Kidney epithelial cell (primary cell): Measurements from ENCODE around the gene SUMF1. TPM values are rescaled to one million over a fixed set of nuclear protein-coding genes. Genes with fewer than 3 reads are reported as not detected.

ENCODE experiments used
- DNase-seq: peaks from one replicate; pipeline ENCODE4 v3.0.0-alpha.2; 2010; ENCODE audit warnings: low read depth
- H3K27me3 ChIP-seq: 2 replicates; pipeline ENCODE4 v1.6.0; 2011; ENCODE audit warnings: low read length; ENCODE audit not compliant: control insufficient read depth, insufficient read depth
- H3K36me3 ChIP-seq: 2 replicates; pipeline ENCODE4 v1.5.1; 2011; ENCODE audit warnings: low read length; ENCODE audit not compliant: control insufficient read depth, insufficient read depth
- H3K4me3 ChIP-seq: 2 replicates; pipeline ENCODE4 v1.5.1; 2011; ENCODE audit warnings: low read depth, mild to moderate bottlenecking, control low read depth, low read length
- CTCF ChIP-seq: IDR thresholded peaks from 2 replicates; pipeline ENCODE4 v1.5.1; 2011; ENCODE audit warnings: mild to moderate bottlenecking, moderate library complexity, low read length, control low read depth, inconsistent platforms; ENCODE audit not compliant: insufficient read depth, poor library complexity, severe bottlenecking
- total RNA-seq: library from RNA; depleted of rRNA; stranded (reverse); fragments of >200 nt; gene quantifications from 2 replicates; pipeline ENCODE4 v1.2.3, GENCODE V29; 2015

Gene SUMF1
- total RNA-seq, 1 donor from 2014 or later, result 48.0 TPM

GRCh38 chr3:4511491-4512262 lies 44.6 kb upstream of the SUMF1 start:
- no peaks in the 10 kb centered on the region for H3K27me3 ChIP-seq
- TF ChIP-seq CTCF, result no peak
- DNase-seq, result no peak
- no peaks in the 10 kb centered on the region for H3K36me3 ChIP-seq
- no peak overlapping the region for H3K4me3 ChIP-seq

GRCh38 chr3:4509983-4510755 lies 43.1 kb upstream of the SUMF1 start:
- no peaks in the 10 kb centered on the region for H3K27me3 ChIP-seq
- no peaks in the 10 kb centered on the region for H3K36me3 ChIP-seq
- TF ChIP-seq CTCF, result no peak
- H3K4me3 ChIP-seq, result no peak overlapping the region
- no peak for DNase-seq

GRCh38 chr3:4509043-4509442 lies 42.0 kb upstream of the SUMF1 start:
- TF ChIP-seq CTCF, result no peak
- no peaks in the 10 kb centered on the region for H3K27me3 ChIP-seq
- H3K4me3 ChIP-seq, result no peak overlapping the region
- no peak for DNase-seq
- no peaks in the 10 kb centered on the region for H3K36me3 ChIP-seq

- Histone ChIP-seq H3K36me3 (no peaks in the 10 kb centered on the region), H3K27me3 (no peaks in the 10 kb centered on the region), H3K4me3 (no peak overlapping the region)
- TF ChIP-seq CTCF, result no peak
- DNase-seq, result no peak
Observed at GRCh38 chr3:4508048-4508981, 41.2 kb upstream of the SUMF1 start.

- H3K36me3 ChIP-seq, result no peaks in the 10 kb centered on the region
- H3K27me3 ChIP-seq, result no peaks in the 10 kb centered on the region
- no peak for DNase-seq
- H3K4me3 ChIP-seq, result no peak overlapping the region
- TF ChIP-seq CTCF, result no peak
Observed at GRCh38 chr3:4507024-4507596, 40.0 kb upstream of the SUMF1 start.
